ENCODE data around the gene TMPRSS13. TPM values are rescaled to one million over a fixed set of nuclear protein-coding genes. Genes with fewer than 3 reads are reported as not detected.

TMPRSS13 gene
- total and polyA plus RNA-seq, 8 donors, result 1.4 to 8.2 (median 2.3) TPM

GRCh38 chr11:117969160-117969991 is 40.2 kb upstream of the TMPRSS13 start:
- Histone ChIP-seq H3K27me3 (no peaks in the 10 kb centered on the region), H3K27ac (no peak overlapping the region), H3K4me1 (peaks cover 0 to 5% (median 0%) of the 10 kb centered on the region in 3 donors), H3K4me3 (no peak overlapping the region), H3K9me3 (no peaks in the 10 kb centered on the region), H3K36me3 (no peaks in the 10 kb centered on the region)
- ATAC-seq (no peak), FAIRE-seq (no peak), DNase-seq (no peak)
- 89 to 94% methylated on average over 5 of the region's 5 CpGs for WGBS, 2 donors
- intact Hi-C loops (cut with DNase I), result no loop called here
- no peak for TF ChIP-seq CTCF (IDR thresholded peaks at IDR 0.05)

GRCh38 chr11:117966908-117967307 is 37.7 kb upstream of the TMPRSS13 start:
- no peaks in the 10 kb centered on the region for H3K4me1 ChIP-seq
- no peak overlapping the region for H3K27ac ChIP-seq
- intact Hi-C loops (cut with DNase I), result no loop called here
- H3K36me3 ChIP-seq, result no peaks in the 10 kb centered on the region
- no peak overlapping the region for H3K4me3 ChIP-seq
- ATAC-seq (no peak), FAIRE-seq (no peak), DNase-seq (no peak)
- WGBS, 2 donors, result 71 to 81% methylated on average over 8 of the region's 8 CpGs
- no peaks in the 10 kb centered on the region for H3K9me3 ChIP-seq
- H3K27me3 ChIP-seq, result no peaks in the 10 kb centered on the region
- no peak for TF ChIP-seq CTCF (IDR thresholded peaks at IDR 0.05)

GRCh38 chr11:117962826-117963225 is 33.6 kb upstream of the TMPRSS13 start:
- Histone ChIP-seq H3K27me3 (no peaks in the 10 kb centered on the region), H3K4me1 (no peaks in the 10 kb centered on the region), H3K4me3 (no peak overlapping the region), H3K9me3 (no peaks in the 10 kb centered on the region), H3K27ac (no peak overlapping the region), H3K36me3 (no peaks in the 10 kb centered on the region)
- FAIRE-seq (no peak), ATAC-seq (no peak), DNase-seq (no peak)
- intact Hi-C loops (cut with DNase I), result no loop called here
- WGBS, 2 donors, result 82 to 87% methylated on average over 3 of the region's 3 CpGs
- no peak for TF ChIP-seq CTCF (IDR thresholded peaks at IDR 0.05)

- WGBS, 2 donors, result 84 to 89% methylated on average over 10 of the region's 10 CpGs
- Histone ChIP-seq H3K4me1 (no peaks in the 10 kb centered on the region), H3K27me3 (no peaks in the 10 kb centered on the region), H3K36me3 (no peaks in the 10 kb centered on the region), H3K4me3 (no peak overlapping the region), H3K27ac (no peak overlapping the region), H3K9me3 (no peaks in the 10 kb centered on the region)
- DNase-seq (no peak), ATAC-seq (no peak), FAIRE-seq (no peak)
- no peak for TF ChIP-seq CTCF (IDR thresholded peaks at IDR 0.05)
- intact Hi-C loops (cut with DNase I), result no loop called here
These were observed 32.7 kb upstream of the TMPRSS13 start for GRCh38 chr11:117961896-117962295.

GRCh38 chr11:117960406-117960805 is 31.2 kb upstream of the TMPRSS13 start:
- no peaks in the 10 kb centered on the region for H3K36me3 ChIP-seq
- no peaks in the 10 kb centered on the region for H3K9me3 ChIP-seq
- intact Hi-C loops (cut with DNase I), result no loop called here
- no peak overlapping the region for H3K4me3 ChIP-seq
- no peak for TF ChIP-seq CTCF (IDR thresholded peaks at IDR 0.05)
- no peak for DNase-seq
- H3K27ac ChIP-seq, result no peak overlapping the region
- WGBS, 2 donors, result 68 to 74% methylated on average over 1 of the region's 1 CpG
- no peak for ATAC-seq
- H3K27me3 ChIP-seq, result no peaks in the 10 kb centered on the region
- no peaks in the 10 kb centered on the region for H3K4me1 ChIP-seq
- no peak for FAIRE-seq
